ENCODE measurements around the gene ELMO3.

- TF ChIP-seq SPI1 (IDR thresholded peaks at IDR 0.05; ENCODE audit: low read depth, low read length) (no peak), TAF1 (IDR thresholded peaks at IDR 0.05; ENCODE audit: low read depth, low read length) (no peak), POLR2A (IDR thresholded peaks at IDR 0.05; ENCODE audit: low read depth, low read length) (no peak)
Observed at GRCh38 chr16:67188798-67189197, 10.1 kb upstream of the ELMO3 start.
